ENCODE measurements around the gene FIP1L1.
A peak's percentile ranks its signal among the peaks of the same experiment; 100 is the strongest.
"Not testable (repeated sequence)": the region's sequence is repeated elsewhere in the genome, so short reads cannot be mapped to it uniquely, and the experiment has no call there.

Gene FIP1L1

GRCh38 chr4:53377319-53378170 lies at the start of gene FIP1L1:
FIP1L1 (plus strand) TSS chr4:53377641; CDS start chr4:53377839, 198 bp downstream.
- peak; percentile 93 to 96 for DNase-seq (ENCODE audit: low read depth in 1 of 2, low spot score in 1 of 2)

- DNase-seq (ENCODE audit: low read depth in 1 of 2, low spot score in 1 of 2): not testable (repeated sequence)
Measured at GRCh38 chr4:53334916-53335315, 42.5 kb upstream of the FIP1L1 start.

- DNase-seq (ENCODE audit: low read depth in 1 of 2, low spot score in 1 of 2): not testable (repeated sequence)
Measured at GRCh38 chr4:53340145-53340544, 37.3 kb upstream of the FIP1L1 start.

GRCh38 chr4:53346392-53346791 lies 31.0 kb upstream of the FIP1L1 start:
- DNase-seq (ENCODE audit: low read depth in 1 of 2, low spot score in 1 of 2): not testable (repeated sequence)

- no peak for DNase-seq (ENCODE audit: low read depth in 1 of 2, low spot score in 1 of 2)
Measured at GRCh38 chr4:53346920-53347852, 30.3 kb upstream of the FIP1L1 start.

GRCh38 chr4:53348046-53348445 lies 29.4 kb upstream of the FIP1L1 start:
- DNase-seq (ENCODE audit: low read depth in 1 of 2, low spot score in 1 of 2): no peak

- DNase-seq (ENCODE audit: low read depth in 1 of 2, low spot score in 1 of 2): no peak
Measured at GRCh38 chr4:53349091-53349491, 28.4 kb upstream of the FIP1L1 start.

- no peak for DNase-seq (ENCODE audit: low read depth in 1 of 2, low spot score in 1 of 2)
Measured at GRCh38 chr4:53354012-53354722, 23.3 kb upstream of the FIP1L1 start.

GRCh38 chr4:53355930-53356521 lies 21.4 kb upstream of the FIP1L1 start:
- no peak for DNase-seq (ENCODE audit: low read depth in 1 of 2, low spot score in 1 of 2)

- no peak for DNase-seq (ENCODE audit: low read depth in 1 of 2, low spot score in 1 of 2)
Measured at GRCh38 chr4:53361451-53361850, 16.0 kb upstream of the FIP1L1 start.

- no peak for DNase-seq (ENCODE audit: low read depth in 1 of 2, low spot score in 1 of 2)
Measured at GRCh38 chr4:53362093-53362492, 15.3 kb upstream of the FIP1L1 start.

GRCh38 chr4:53364624-53365023 lies 12.8 kb upstream of the FIP1L1 start:
- DNase-seq (ENCODE audit: low read depth in 1 of 2, low spot score in 1 of 2): no peak

- no peak for DNase-seq (ENCODE audit: low read depth in 1 of 2, low spot score in 1 of 2)
Measured at GRCh38 chr4:53365121-53365485, 12.3 kb upstream of the FIP1L1 start.

GRCh38 chr4:53365486-53366300 lies 11.7 kb upstream of the FIP1L1 start, which contains the start of gene SCFD2:
SCFD2 (minus strand) TSS chr4:53366061.
- peak; percentile 86 to 87 for DNase-seq (ENCODE audit: low read depth in 1 of 2, low spot score in 1 of 2)

- no peak for DNase-seq (ENCODE audit: low read depth in 1 of 2, low spot score in 1 of 2)
Measured at GRCh38 chr4:53366301-53366716, 11.1 kb upstream of the FIP1L1 start.

GRCh38 chr4:53367721-53368120 lies 9.7 kb upstream of the FIP1L1 start:
- no peak for DNase-seq (ENCODE audit: low read depth in 1 of 2, low spot score in 1 of 2)

- DNase-seq (ENCODE audit: low read depth in 1 of 2, low spot score in 1 of 2): no peak
Measured at GRCh38 chr4:53371049-53371448, 6.4 kb upstream of the FIP1L1 start.

- no peak for DNase-seq (ENCODE audit: low read depth in 1 of 2, low spot score in 1 of 2)
Measured at GRCh38 chr4:53371843-53372521, 5.5 kb upstream of the FIP1L1 start.

- no peak for DNase-seq (ENCODE audit: low read depth in 1 of 2, low spot score in 1 of 2)
Measured at GRCh38 chr4:53374777-53375258, 2.6 kb upstream of the FIP1L1 start.
